Endothelial cell of umbilical vein (primary cell): Measurements from ENCODE around the gene RAB17.

Experiments
- FOS ChIP-seq: IDR thresholded peaks from 2 replicates; pipeline ENCODE4 v1.6.1; 2011; ENCODE audit warnings: mild to moderate bottlenecking, low read length, moderate library complexity, borderline replicate concordance; ENCODE audit not compliant: insufficient read depth
- POLR2A ChIP-seq: IDR thresholded peaks from 2 replicates; pipeline ENCODE4 v1.6.1; 2012; ENCODE audit warnings: low read depth, mild to moderate bottlenecking, control low read depth, low read length
- POLR2AphosphoS5 ChIP-seq: IDR thresholded peaks from 2 replicates; pipeline ENCODE4 v1.6.1; 2012; ENCODE audit warnings: low read depth, mild to moderate bottlenecking, control low read depth, low read length, moderate library complexity; ENCODE audit not compliant: insufficient read depth
- TF ChIP-seq, protein P1 (sequence below), 2 donors: IDR thresholded peaks; 1 replicate in 1 of 2; 2 replicates in 1 of 2; pipeline ENCODE4 v1.5.1; 2011; ENCODE audit warnings: low read length in 2 of 2, mild to moderate bottlenecking in 2 of 2, moderate library complexity in 2 of 2, control low read depth in 1 of 2, inconsistent platforms in 1 of 2, low read depth in 1 of 2; ENCODE audit not compliant: insufficient read depth in 1 of 2; ENCODE audit errors: extremely low read depth in 1 of 2

- TF ChIP-seq, protein P1, sequence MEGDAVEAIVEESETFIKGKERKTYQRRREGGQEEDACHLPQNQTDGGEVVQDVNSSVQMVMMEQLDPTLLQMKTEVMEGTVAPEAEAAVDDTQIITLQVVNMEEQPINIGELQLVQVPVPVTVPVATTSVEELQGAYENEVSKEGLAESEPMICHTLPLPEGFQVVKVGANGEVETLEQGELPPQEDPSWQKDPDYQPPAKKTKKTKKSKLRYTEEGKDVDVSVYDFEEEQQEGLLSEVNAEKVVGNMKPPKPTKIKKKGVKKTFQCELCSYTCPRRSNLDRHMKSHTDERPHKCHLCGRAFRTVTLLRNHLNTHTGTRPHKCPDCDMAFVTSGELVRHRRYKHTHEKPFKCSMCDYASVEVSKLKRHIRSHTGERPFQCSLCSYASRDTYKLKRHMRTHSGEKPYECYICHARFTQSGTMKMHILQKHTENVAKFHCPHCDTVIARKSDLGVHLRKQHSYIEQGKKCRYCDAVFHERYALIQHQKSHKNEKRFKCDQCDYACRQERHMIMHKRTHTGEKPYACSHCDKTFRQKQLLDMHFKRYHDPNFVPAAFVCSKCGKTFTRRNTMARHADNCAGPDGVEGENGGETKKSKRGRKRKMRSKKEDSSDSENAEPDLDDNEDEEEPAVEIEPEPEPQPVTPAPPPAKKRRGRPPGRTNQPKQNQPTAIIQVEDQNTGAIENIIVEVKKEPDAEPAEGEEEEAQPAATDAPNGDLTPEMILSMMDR (IDR thresholded peaks at IDR 0.05; ENCODE audit: extremely low read depth in 1 of 2, insufficient read depth in 1 of 2, low read depth in 1 of 2, low read length in 2 of 2), result no peak
- TF ChIP-seq POLR2AphosphoS5 (no peak), POLR2A (no peak), FOS (no peak)
Measured at GRCh38 chr2:237575869-237576862, 14.4 kb downstream of the RAB17 start.
